Measurements from ENCODE around the gene SLC1A2.
"Not testable (repeated sequence)": the region's sequence is repeated elsewhere in the genome, so short reads cannot be mapped to it uniquely, and the experiment has no call there.

The SLC1A2 gene

GRCh38 chr11:35241531-35241930 is 177.8 kb downstream of the SLC1A2 start:
- DNase-seq (ENCODE audit: low spot score): no peak

DNA sequence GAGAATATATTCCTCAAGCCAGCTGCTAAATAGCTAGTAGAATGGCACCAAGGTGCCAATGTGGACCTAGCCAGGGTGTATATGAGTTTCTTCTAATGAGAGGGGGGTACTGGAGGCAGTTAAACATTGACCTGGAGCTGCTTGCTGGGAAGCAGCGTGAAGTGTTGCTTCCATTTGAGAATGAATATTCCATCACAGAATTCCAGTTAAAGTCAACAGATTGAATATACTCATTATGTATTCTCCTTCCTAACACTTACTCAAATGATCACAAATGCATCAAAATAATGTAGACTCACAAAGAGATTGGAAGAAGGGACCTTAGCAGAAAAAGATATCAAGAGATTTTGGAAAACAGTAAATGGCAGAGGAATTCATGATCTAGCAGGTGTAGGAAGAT is 178.3 kb downstream of the SLC1A2 start:
- DNase-seq (ENCODE audit: low spot score): no peak

DNA sequence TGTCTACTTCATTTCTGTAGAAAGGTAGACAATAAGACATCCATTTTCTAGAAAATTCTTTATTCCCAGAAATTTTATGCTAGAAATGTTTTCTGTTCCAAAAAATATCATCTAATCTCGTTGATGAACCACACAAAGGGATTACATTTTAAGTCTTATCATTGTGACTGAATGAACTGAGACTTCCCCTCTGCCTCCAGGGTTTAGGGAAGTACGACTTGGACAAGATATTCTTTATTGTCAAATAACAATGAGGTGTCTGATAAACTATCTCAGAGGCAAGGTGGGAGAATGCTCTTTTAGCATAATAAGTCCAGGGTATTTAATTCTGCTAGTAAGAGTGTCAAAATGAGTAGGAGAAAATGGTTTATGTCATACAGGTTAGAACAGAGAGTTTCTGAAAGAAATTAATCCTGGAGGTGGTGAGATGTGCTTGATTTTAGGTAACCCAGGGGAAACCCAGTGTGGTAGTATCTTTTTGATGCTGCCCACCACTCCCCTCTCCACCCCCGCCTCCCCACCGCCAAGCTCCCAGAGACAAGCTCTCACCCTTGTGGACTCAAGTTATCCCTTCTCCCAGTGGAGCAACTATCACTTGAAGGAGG is 179.8 kb downstream of the SLC1A2 start:
- DNase-seq (ENCODE audit: low spot score): no peak

DNA sequence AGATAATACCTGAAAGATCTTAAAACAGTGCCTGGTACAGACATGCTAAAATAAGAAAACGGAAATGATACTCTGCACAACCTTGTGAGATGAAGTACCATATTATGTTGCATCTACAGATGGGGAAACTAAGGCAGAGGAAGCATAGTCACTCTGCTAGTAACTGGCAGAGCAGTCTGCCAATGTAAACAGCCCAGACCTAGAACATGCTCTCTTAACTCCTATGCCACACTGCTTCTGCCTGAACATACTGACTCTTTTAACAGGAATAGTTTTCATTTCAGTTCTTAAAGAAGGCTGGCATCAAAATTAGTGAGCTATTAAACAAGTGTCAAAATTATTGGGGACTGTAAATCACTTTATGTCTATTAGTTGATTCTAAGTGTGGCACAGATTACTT is 180.5 kb downstream of the SLC1A2 start:
- DNase-seq (ENCODE audit: low spot score): no peak

DNA sequence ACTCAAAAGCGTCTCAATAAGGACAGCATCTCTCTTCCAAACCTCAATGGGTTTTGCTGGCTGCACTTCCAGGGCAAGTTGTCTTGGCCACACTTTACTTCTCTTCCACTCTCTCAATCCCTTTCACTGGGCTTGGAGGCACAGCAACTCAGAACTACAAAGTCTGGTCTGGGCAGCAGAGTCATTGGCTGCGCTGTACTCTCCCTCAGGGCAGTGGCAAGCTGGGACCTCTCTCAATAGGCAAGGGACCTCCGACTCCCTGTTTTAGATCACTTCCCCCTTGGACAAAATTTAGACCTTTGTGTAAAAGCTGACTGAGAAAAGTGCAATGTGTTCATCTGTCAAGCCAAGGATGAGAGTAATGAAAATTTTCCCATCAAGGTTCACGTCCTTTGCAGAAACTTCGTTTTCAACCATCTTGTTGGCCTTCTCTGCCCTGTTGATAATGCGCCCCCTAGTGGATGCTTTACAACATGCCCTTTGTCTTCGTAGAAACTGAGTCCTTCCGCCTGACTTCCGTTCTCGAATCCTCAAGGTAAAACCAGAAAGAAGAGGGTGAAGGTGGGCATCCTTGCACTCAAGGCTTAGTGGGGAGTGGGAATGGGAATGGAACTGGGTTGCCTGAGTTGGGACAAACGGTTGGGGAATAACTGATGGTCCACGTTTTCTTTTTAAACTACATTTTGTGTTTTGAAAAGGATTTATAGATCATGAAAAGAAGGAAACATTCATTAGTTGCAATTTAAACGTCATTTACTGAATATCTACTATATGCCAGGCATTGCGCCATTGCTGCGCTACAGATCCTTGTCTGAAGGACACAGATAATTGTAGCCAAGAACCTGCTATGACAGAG is 181.3 kb downstream of the SLC1A2 start:
- DNase-seq (ENCODE audit: low spot score): peak; percentile 52

GRCh38 chr11:35237351-35237750 is 182.0 kb downstream of the SLC1A2 start:
- DNase-seq (ENCODE audit: low spot score): no peak

DNA sequence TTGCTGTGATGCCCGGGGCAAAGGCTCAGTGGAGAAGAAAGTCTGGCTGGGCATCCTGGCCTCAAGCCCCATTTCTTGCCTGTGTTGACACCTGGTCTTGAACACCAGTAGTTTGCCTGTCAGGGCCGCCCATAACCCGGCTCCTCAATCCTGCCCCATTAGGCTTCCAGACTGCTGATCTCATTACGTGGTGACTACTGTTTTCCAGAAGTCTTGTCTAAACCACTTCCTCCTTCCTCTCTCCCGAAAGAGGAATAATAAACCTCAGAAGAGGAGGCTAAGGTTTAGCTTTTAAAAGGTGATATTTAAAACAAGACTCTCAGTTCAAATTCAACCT is 182.7 kb downstream of the SLC1A2 start:
- peak; percentile 27 for DNase-seq (ENCODE audit: low spot score)

- no peak for DNase-seq (ENCODE audit: low spot score)
Measured at GRCh38 chr11:35235936-35236666, 183.3 kb downstream of the SLC1A2 start.

DNA sequence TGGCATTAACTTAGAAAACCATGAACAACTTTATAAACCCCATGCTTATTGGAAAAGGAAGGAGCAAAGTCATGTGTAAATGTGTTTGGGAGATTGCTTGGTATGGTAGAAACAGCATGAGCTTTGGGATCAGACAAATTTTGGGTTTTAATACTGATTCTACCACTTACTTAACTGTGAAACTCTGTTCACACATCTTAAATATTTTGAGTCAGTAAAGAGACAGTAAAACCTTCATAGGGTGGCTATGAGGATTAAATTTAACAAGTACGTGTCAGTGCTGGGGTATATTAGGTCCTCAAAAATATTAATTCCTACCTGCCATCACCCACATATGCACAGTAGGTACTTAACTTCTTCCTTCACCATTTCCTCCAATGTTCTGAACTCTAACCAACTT is 183.9 kb downstream of the SLC1A2 start:
- DNase-seq (ENCODE audit: low spot score): no peak

GRCh38 chr11:35235157-35235468 is 184.2 kb downstream of the SLC1A2 start:
- DNase-seq (ENCODE audit: low spot score): no peak

DNA sequence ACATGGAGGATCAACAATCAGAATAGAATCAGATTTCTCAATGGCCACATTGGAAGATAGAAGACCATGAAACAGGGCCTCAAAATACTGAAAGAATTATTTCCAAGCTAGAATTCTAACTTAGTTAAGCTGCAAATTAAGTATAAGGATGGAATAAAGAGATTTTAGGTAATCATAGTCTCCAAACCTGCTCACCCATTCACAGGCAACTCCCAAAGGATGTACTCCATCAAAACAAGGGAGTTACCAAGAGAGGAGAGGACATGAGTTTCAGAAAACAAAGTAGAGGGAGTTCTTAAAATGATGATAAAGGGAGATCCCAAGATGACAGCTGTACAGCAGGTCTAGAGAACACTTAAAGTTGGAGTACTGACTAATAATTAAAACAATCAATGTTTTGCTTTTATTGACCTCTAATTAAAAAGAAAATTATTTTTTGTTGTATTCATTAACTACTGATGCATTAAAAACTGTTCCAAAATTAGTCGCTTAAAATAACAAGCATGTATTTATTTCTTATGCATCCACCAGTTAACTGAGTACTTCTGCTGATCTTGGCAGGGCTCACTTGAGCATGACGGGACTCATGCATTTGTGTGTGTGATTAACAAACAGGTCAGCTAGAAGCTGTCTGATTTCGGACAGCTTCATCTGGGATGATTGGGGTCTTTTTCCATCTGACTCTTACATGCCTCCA is 184.8 kb downstream of the SLC1A2 start:
- DNase-seq (ENCODE audit: low spot score): no peak

DNA sequence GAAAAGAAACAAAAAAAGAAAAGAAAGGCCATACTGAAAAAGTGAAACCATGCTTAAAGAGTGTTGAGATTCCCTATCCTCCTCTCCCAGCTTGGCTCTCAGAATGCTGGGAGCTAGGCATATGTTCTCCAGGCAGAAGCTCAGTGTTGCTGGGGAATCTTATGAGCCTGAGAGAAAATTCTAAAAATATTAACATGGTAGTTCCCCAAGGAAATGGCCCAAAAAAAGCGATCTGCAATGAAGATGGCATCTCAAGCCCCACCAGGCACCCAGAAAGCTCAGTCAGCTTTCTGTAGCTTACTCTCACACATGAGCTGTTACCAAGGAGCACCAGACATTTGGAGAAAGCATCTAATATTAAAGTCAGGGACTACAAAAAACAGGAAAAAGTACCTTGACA is 185.8 kb downstream of the SLC1A2 start:
- no peak for DNase-seq (ENCODE audit: low spot score)

GRCh38 chr11:35232891-35233330 is 186.4 kb downstream of the SLC1A2 start:
- no peak for DNase-seq (ENCODE audit: low spot score)

DNA sequence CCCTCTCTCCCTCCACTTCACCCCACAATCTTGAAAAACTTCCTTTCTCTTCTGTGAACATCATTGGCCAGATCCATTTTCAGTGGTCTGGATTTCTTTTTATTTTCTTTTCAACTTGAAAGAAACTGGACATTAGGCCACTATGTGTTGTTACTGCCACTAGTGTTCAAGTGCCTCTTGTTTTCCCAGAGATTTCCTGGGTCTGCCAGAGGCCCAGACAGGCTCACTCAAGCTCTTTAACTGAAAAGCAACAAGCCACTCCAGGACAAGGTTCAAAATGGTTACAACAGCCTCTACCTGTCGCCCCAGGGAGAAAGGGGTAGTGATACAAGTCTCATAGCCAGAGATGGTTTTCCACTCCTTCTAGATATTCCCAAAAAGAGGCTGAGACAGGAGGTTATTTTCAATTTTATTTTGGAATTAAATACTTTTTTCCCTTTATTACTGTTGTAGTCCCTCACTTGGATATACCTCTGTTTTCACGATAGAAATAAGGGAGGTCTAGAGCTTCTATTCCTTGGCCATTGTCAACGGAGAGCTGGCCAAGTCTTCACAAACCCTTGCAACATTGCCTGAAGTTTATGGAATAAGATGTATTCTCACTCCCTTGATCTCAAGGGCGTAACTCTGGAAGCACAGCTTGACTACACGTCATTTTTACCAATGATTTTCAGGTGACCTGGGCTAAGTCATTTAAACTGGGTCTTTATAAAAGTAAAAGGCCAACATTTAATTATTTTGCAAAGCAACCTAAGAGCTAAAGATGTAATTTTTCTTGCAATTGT is 188.1 kb downstream of the SLC1A2 start:
- DNase-seq (ENCODE audit: low spot score): no peak

GRCh38 chr11:35230388-35230787 is 189.0 kb downstream of the SLC1A2 start:
- DNase-seq (ENCODE audit: low spot score): no peak

- DNase-seq (ENCODE audit: low spot score): no peak
Measured at GRCh38 chr11:35228328-35228725, 191.0 kb downstream of the SLC1A2 start.

DNA sequence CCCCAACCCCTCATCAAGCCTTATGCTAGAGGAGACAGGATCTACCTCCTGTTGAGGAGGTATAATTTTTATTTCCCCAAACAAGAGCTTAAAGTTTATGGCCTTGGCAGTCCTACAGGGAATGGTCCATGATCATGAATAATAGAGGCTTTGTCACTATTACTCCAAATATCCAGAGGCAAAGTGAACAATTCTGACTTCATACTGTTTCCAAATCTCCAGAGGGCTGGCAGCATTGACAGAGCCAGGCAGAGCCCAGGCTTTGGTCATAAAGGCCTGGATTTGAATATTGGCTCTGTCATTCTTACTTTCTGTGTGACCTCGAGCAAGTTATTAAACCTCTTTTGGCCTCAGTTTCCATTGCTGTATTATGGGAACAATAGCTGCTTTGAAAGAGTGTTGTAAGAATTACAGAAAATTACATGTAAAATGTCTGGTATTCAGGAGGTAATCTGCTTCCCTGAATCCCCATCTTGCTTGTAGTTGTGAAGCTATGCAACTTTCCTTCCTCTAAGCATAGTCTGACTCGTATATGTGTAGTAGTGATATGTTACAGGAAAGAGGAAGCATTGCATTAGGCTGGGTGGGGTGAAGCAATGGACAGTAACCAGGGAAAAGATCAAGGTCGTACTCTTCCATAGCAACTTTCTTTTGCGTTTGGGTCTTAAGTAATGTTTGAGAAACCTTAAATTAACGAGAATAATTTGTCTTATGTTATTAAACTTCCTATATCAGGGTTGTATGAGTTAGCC is 191.6 kb downstream of the SLC1A2 start:
- DNase-seq (ENCODE audit: low spot score): peak; percentile 19

- DNase-seq (ENCODE audit: low spot score): not testable (repeated sequence)
Measured at GRCh38 chr11:35226756-35227155, 192.6 kb downstream of the SLC1A2 start.

DNA sequence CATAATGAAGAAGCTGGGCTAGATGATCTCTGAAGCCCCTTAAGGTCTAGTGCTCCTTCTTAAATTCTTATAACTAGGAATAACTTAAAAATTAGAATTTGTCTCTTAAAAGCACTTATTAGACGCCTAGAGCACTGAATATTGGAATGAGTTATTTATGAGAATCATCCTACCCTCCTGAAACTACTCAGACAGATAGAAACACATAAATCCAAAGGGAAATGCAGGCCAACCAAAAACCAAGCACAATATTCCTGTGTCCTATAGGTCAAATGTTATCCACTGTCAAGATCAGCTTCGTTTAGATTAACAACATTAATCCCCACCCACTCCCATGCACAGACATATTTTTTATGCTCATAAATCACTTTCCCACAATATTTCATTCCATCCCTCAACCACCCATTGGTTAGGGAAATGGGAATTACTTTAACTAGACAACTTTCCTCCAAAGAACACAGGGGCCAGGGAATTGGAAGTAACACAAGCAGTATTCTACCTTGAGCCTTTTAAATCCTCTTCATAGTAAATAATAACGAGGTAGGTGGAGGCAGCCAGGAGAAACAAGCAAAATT is 193.3 kb downstream of the SLC1A2 start:
- no peak for DNase-seq (ENCODE audit: low spot score)

- no peak for DNase-seq (ENCODE audit: low spot score)
Measured at GRCh38 chr11:35223991-35224390, 195.4 kb downstream of the SLC1A2 start.

DNA sequence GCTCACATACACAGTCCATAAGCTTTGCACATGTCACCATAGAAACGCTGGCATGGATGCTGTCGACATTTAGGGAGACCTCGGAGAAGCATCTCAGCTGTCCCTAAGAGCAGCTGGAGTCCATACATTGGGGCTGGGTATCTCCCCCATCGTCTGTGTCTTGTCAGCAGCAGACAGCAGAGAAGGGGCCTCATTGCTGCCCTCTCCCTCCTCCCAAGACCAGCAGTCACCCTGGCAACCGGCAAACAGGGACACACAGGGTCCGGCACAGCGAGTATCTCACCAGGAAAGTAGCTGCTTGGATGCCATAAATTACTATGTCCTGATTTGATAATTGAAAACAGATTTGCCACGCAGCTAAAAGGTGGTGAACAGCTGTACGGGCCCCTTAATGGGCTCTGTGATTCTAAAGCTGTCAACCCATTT is 196.0 kb downstream of the SLC1A2 start:
- DNase-seq (ENCODE audit: low spot score): no peak
